RPMI8226 (cell line): Measurements from ENCODE around the gene PRPS1L1.

Experiments used
- DNase-seq: peaks from one replicate; pipeline ENCODE4 v3.0.0-alpha.2; 2015

PRPS1L1 gene

DNA sequence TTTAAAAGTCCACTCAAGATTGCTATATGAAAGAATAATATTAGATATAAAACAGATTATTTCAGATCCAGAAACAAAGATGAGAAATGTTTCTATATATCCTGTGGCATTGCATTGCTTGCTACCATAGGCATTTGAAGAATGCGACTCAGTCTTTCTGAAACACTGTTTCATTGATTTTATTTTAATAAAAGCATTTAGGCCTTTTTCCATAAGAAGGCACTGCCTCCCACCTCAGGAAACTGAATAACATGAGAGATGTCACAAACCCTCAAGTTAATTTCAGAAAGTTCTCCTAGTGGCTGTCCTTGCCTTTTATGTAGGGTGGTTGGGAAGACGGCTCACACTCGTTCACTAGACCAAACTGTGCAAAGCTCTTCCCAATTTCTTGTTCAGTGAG, 23.3 kb downstream of the PRPS1L1 start:
- no peak for DNase-seq

DNA sequence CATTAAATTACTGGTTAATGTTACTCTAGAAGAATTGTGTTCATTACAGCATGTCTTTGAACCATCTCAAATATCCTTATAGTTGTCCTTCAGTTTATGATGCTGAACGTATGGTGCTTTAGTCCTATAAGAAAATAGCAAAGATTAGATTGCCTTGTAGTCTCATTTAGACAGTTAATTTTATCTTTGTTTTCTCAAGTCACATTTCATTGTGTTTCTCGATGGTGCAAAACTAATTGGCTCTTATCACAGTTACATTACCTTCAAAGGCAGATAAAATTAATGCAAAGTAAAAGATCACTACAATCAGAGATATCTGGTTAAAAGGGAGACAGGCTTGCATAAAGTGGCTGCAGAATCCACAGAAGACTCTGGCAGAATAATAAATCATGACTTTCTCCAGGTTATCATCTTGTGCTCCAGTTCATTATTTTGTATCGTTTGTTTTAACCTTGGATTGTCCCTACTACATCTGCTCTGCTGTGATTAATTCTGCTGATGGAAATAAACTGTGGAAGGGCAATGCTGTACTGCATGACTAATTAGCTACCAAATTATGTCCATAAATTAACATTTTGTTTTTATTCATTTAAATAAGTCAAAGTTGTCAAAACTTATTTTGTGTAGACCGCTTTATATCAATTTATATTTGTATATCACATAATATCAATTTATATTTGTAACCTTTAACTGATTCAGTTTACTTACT, 24.2 kb downstream of the PRPS1L1 start:
- DNase-seq, result no peak

DNA sequence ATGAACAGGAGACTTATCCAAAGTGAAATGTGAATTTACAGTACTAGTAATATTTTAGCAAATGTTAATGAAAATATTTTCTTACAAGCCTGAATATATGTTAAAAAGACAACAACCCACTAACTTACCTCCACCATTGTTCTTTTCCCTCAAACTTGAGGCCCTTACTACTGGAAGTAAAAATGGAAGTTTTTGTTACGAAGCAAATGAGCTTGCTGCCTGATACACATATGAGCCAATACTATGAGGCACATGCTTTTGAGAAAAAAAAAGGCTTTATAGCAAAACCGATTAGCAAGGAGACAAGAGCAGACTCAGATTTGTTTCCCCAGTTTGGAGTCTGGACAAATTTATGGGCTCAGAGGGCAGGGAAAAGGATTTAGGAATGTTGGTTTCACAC, 29.0 kb downstream of the PRPS1L1 start:
- DNase-seq, result no peak

DNA sequence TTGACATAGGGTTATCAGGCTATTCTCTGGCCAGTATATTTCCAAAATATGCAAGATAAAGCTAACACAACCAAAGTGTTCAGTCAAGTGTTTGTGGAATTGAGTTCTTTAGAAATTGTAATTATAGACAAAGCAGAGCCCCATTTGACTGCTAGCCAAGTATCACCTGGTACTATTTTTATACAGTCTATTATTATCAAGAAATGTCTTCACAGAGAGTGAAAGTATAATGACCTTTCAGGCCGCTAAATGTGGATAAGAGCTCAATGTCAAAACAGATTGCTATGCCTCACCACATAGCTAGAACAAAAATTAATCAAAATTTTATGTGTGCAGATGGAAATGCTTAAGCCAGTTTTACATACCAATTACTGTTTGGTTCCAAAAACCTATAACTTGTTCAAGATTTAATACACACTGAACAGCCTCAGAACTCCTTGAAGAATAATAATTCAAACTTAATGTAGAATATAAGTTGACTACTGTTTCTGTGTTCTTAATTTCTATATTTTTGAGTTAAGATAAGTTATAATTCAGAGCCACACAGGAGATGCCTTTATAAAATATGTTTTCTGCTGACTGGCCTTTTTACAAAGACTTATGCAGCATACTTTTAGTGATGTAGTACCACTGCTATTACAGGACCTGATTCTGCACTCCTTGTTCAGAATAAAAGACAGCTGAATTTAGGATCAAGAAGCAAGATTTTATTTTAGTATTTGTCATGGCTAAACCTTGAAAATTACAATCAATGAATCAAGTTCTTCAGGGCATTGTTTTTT, 31.0 kb downstream of the PRPS1L1 start:
- no peak for DNase-seq

DNA sequence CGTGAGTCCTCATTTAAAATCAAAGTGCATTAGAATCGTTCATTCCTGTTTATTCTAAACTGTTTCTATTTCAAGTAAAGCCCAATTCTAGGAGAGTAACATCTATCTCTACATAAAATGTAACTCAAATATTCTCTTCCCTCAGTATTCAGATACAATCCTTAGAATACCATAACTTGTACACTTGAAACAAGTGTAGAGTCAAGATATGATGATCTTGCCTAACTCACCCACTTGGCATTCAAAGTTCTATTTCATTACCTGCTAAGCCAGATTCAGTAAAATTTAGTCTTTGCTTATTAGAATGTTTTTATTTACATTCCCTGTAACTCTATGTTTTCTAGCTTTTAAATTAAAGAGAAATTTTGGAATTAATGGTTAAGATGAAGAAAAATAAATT, 31.6 kb downstream of the PRPS1L1 start:
- no peak for DNase-seq

DNA sequence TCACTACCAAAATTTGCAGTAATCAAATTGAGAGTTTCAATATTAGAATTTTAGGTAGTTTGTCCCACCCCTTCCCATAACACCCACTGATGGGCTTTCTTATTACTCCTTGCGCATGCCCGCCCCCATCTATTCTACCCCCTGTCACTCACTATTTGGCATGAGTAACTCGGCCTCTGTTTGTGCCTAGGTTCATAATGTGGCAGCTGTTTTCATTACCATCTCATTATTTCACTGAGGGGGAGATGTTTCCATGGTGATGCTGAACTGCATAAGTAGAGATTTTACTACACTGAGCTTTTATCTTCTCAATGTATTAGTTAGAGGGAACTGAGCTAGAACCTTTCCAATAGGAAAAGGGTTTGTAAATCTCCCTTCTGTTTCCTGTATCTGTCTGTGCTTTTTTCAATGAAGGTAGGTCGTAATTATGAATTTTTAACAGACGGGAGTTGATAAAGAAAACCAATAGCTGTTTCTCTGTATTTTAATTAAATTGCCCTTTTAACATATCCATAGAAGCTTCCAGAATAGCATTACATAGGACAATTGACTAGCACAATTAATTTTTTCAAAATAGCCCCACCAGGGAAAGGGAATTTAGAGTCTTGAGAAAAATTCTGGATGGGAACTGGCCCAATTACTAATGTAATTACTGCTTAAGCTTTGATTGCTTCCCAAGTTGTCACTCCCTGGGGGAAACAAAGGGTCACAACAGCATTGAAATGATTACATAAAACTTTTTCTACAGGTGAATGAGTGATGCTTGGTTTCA, 33.4 kb downstream of the PRPS1L1 start:
- no peak for DNase-seq

DNA sequence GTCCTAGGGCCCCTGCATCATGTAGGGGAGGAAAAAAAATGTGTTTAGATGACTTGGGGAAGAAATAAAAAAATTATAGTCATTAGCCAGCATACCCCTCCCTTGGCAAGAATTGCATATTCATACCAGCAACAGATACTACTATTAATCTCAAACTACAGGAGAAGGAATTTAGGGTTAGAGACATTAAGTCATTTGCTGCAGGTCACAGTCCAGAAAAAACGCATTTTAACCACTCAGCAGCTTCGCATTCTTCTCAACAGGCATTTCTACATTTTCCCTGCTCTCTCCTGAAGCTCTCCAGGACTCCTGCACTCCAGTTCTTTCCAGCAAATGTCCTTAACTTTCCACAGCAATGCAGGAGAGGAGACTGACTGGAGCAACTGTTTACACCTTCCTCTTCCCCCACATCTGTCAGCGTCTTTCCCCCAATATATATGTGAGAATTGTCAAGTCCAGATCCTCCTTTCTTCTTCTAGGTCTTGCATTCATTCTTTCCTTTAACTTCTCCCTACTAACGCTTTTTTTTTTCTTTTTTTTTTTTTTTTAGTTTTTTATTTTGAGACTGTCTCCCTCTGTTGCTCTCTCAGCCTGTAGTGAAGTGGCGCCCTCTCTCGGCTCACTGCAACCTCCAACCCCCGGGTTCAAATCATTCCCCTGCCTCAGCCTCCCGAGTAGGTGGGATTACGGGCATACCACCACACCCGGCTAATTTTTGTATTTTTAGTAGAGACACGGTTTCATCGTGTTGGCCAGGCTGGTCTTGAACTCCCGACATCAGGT, 35.6 kb downstream of the PRPS1L1 start:
- peak; percentile 11 for DNase-seq

DNA sequence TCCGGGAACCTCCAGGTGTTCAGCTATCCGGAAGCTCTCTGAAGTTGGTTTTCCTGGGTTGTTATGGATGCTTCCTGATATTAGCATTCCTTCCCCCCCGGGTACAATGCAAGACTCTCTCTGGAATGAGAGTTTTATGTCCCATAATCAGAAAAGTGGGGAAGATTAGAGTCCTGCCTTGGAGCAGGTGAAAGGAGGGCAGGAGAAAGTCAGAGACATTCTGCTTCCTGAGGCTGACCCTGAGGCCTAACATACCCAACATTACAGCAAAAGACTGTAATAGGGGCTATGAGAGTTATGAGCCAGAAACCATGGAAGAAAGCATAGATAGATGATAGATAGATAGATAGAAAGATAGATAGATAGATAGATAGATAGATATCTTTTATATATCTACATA, 36.9 kb downstream of the PRPS1L1 start:
- DNase-seq, result no peak

DNA sequence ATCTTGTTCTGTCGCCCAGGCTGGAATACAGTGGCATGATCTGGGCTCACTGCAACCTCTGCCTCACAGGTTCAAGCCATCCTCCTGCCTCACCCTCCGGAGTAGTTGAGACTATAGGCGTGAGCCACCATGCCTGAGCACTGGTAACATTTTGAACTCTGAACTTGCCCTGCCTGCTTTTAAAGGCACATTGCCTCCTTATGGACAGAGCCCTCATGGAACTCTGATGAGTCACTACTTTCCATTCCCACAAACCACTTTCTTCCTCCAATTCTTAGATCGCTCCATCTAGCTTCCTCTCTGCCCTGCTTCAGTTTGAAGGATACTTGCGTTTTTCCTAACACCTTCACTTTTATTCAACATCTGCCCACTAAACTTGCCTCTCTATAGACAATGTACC, 38.1 kb downstream of the PRPS1L1 start:
- DNase-seq, result no peak

DNA sequence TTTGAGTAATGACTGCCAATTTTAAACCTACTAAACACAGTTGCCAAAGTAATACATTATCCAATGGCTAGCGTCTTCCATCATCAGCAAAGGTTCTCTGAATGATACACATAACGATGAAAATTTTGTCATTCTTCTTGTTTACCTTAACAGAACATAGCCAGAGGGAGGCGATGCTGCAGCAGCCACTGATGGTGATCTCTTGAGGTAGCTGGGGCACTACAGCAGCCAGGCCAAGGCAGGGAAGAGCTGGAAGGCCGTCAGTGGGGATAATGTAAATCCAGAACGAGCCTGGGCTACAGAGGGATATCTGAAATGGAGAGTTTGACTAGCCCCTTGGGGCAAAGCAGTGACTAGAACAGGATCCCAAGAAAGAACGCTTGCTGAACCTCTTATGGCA, 38.8 kb downstream of the PRPS1L1 start:
- no peak for DNase-seq

DNA sequence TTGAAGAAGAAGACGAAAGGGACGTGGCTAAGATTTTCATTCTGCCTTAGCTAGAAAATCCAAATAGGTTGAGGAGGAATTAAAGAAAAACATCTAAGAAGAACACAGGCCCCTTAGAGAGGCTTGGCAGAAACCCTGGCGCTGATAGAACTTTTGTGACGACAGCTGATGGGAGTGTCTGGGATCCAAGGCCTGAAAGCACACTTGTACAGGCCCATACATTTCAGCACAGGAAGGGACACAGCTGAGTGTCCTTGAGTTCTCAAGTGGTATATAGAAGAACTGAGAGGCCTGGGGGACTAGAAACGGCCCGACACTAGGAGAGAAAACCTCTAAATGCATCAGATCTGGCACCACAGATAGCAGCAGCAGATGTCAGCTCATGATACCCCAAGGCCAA, 39.5 kb downstream of the PRPS1L1 start:
- DNase-seq, result no peak

DNA sequence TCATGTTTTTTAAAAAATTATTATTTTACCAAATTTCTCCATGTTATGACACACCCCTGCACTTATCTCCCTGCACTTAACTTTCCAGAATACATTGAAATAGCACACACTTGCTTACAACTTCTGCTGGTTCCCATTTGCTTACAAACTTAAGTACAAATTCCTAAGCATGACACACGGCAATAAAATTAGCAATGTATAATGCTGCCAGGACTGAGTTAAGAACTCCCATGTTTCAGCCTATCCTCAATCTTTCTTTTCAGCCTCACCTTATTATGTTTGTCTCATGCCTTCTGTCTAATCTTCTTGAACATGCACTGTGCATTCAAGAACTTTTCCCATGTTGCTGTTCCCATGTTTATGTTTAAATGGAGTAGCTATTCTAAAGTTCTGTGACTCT, 40.8 kb downstream of the PRPS1L1 start:
- no peak for DNase-seq

DNA sequence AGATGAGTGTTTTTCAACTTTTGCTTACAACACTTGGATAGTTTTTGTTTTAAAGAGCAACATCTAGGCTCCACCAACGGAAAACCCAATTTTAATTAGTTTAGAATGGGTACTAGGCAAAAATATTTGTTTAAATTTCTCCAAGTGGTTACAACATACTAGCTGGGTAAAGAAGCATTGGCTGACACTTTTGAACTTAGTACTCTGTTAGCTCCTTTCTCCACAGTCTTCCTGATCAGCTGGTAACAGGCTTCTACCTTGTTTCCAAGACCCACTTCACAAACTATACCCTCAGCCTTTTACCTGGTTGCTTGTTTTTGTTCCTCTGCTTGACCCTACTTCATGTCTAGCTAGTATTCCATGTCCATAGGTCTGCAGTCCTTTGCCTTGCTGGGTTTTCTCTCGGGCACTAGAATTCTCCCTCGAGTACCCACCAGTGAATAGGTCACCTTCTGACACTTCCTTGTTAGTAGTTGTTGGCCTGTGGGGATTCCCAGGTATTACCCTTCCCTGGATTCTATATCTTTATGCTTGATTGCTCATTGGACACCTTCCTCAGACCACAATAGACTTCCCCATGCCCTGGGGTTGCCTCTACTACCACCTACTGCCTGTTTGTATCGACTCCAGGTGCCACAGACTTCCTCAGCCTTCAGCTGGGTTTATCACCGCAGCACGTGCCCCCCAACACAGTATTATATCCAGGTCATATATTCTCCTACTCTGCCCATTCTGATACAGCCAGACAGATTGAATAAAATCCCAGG, 42.0 kb downstream of the PRPS1L1 start:
- no peak for DNase-seq

DNA sequence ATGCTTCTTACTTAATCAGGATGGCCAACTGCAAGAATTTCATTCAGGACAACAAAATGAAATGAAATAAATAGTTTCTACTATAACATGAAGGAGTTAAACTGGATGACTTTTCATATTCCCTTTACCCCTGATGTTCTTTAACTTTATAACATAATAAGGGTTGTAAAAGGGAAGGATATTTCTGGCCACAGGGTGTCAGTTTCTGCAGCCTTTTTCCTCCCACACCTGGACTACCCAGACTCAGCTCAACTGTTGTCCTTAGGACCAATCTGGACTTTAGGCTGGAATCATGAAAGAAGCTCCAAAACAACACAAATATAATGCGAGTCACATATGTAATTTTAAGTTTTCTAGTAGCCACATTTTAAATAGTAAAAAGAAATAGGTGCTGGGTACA, 43.4 kb downstream of the PRPS1L1 start:
- DNase-seq, result no peak

DNA sequence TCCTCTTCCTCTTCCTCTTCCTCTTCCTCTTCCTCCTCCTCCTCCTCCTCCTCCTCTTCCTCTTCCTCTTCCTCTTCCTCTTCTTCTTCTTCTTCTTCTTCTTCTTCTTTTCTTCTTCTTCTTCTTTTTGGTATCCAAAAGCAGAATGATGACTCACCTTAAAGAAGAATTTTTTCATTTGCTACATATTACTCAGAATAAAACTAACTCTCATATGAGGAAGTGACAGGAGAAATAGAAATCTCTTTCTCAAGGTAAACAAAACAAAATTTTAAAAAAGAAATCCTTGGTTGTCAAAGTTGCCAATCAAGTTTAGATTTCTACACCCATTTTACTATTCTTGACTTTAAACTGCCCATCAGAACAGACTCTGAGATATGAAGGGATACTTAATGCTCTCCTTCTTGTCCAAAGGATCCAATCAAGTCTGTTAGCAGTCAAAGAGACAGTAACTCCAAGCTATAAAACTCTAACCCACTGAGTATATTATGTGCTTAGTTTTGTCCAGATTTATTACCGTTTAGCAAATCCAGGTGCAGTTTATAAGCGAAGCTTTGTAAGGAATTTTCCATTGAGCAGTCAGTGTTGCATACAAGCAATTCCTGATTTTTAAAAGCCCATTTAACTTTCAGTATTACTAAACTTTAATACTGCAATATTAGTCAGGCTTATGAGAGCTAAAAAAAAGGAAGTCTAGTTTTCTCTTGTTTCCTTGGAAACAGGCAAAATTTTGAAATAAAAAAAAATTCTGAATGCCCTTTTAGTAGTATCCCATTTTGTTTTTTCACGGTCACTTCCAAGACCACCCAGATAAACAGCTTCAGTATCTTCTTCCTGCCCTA, 44.2 kb downstream of the PRPS1L1 start:
- no peak for DNase-seq

DNA sequence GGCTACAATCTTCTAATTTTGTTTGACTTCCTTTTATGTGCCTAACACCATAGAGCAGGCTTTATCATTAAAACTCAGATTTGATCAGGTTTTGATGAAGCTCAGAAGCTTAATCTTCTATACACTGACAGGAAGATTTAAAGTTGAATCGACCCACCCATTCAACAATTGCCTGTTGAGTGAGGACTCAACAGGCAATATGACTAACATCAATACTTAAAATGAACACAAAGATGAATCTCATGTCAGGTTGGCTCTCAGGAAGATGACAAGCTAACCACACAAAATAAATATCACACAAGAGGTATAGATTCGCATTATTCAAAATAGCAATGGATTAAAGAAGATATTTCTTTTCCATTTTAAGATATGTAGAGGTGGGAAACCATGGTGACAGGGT, 50.7 kb downstream of the PRPS1L1 start:
- no peak for DNase-seq
